Dermis blood vessel endothelial cell (primary cell): ENCODE results near the gene MRPL39. TPM values are rescaled to one million over a fixed set of nuclear protein-coding genes. Genes with fewer than 3 reads are reported as not detected.

Experiments used
- DNase-seq: peaks from one replicate; pipeline ENCODE4 v3.0.0; 2010
- total RNA-seq: library from RNA; depleted of rRNA; stranded (reverse); fragments of >200 nt; gene quantifications from 2 replicates; pipeline ENCODE4 v1.2.3, GENCODE V29; 2014

Gene MRPL39
- total RNA-seq, 1 donor from 2014 or later, result 32.7 TPM

DNA sequence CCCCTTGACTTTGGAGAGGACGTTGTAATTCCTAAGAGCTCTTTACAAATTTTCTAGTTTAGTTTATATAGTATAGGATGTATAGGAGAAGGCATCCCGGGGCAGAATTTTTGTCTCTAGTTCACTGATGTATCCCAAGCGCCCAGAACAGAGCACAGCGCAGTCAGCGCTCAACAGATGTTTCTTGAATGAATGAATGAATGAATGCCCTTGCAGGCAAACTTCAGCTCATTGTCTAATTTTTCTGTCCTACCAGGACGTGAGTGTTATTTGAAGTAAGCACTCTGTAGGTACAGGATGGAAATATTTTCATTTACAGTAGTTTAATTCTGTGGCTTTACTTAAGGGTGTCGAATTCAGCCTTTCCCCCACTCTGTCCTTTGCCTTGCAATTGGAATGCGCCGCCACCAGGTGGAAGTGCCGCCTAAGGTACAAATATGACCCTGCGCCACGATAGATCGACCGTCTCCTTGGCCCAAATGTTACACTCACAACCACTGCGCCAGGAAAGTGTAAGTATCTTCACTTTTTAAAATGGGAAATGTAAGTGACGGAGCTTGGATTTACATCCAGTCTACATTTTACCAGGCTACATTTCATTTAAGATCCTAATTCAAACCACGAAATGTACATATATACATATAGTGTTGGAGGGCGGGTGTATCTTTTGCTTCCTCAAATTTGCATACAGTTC is 910 bp upstream of the MRPL39 start:
- peak; percentile 90 for DNase-seq

- no peak for DNase-seq
Measured at GRCh38 chr21:25589887-25590286, 17.4 kb downstream of the MRPL39 start.

- no peak for DNase-seq
Measured at GRCh38 chr21:25586791-25587190, 20.5 kb downstream of the MRPL39 start.

DNA sequence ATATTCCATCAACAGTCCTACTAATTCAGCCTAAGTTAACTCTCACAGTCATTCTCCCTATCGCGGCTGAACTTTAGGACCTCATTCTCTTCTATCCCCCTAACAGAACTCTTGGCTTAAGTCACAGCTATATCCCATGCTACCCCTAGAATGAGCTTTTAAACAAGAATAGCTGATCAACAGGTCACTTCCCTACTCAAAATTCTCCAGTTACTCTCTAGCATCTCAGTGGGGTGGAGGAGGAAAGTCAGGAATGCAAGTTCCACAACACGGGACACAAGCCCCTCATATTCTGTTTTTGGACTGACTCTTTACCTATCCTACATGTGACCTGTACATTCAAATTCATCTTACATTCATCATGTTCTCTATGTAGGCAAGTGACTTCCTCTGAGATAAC is 21.0 kb downstream of the MRPL39 start:
- no peak for DNase-seq

GRCh38 chr21:25584833-25585676 is 22.2 kb downstream of the MRPL39 start:
- no peak for DNase-seq

DNA sequence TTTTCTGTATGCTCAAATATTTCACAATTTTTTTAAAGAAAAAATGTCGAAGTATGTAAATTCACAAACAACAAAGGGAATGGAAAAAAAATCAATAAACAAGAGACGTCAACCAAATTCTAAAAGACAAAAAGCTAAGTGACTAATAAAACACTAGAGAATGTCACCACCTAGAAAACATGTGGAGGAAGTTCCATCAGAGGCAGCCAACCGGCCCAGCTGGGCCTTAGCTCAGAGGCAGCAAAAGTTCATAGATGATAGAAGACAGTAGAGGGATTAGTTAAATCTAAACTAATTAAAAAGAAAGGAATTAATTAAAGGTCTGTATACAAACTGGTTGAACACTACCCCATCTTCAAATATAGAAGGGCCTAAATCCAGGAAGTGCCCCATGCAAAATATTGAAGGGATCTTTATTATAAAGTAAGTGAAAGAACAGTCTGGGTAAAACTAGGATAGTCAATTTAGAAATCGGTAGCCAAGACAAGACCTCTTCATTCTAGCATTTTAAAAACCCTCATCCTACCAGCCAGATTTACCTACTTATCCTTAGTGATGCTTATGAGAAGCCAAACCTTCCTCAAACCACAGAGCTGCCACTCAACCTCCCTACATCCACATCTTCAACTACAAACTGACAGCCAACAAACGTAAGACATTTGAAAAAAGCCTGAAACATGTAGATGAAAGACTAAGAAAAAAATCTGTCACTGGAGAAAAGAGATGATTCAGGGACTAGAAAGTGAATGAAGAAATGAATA is 23.7 kb downstream of the MRPL39 start:
- DNase-seq, result no peak

DNA sequence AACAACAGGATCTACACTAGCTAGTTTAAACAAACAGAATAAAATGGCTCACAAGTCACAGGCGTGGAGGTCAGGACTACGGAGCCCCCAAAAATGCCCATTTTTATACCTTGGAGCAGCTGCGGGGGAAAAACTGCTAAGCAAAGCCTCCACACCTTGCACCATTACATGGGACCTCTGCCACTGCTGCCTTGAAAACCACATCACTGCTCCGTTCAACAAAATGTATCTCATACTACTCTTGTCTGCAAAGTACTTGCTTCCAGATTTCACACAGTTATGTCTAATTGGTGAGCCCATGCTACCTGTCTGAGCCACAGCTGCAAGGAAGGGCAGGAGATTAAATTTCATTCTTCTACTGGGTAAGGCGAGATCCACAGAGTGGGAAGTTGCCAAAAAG is 24.4 kb downstream of the MRPL39 start:
- no peak for DNase-seq

GRCh38 chr21:25582164-25582790 is 25.0 kb downstream of the MRPL39 start:
- DNase-seq, result no peak

GRCh38 chr21:25581582-25581981 is 25.7 kb downstream of the MRPL39 start:
- no peak for DNase-seq

- no peak for DNase-seq
Measured at GRCh38 chr21:25580912-25581260, 26.4 kb downstream of the MRPL39 start.

- no peak for DNase-seq
Measured at GRCh38 chr21:25579226-25580013, 27.9 kb downstream of the MRPL39 start.

GRCh38 chr21:25578056-25578961 is 29.0 kb downstream of the MRPL39 start:
- DNase-seq, result no peak

DNA sequence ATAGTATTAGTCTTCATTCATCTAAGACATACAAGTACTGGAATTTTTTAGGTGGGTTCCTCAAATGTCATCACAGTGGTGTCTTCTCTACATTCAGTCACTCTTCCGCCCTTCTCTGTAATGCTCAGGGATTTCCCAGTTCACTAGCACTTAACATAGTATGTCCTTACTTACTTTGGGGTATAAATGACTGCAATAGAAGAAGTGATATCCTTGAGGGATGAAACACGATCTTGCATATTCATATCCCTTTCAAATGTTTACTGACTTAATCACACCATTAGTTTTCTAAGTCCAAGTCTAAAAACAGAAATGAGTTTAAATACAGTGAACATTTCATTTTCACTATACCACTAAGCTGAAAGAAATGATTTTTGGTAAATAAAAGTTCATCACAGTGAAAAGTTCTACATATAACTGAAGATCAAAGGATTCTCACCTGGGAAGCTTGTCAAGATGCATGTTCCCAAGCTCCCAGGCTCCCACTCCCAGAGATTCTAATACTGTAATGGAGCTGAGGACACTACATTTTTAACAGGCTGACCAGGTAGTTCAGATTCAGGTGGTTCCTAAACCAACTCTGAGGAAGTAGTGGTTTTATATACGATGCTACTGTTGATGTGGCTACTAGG is 29.7 kb downstream of the MRPL39 start:
- no peak for DNase-seq

DNA sequence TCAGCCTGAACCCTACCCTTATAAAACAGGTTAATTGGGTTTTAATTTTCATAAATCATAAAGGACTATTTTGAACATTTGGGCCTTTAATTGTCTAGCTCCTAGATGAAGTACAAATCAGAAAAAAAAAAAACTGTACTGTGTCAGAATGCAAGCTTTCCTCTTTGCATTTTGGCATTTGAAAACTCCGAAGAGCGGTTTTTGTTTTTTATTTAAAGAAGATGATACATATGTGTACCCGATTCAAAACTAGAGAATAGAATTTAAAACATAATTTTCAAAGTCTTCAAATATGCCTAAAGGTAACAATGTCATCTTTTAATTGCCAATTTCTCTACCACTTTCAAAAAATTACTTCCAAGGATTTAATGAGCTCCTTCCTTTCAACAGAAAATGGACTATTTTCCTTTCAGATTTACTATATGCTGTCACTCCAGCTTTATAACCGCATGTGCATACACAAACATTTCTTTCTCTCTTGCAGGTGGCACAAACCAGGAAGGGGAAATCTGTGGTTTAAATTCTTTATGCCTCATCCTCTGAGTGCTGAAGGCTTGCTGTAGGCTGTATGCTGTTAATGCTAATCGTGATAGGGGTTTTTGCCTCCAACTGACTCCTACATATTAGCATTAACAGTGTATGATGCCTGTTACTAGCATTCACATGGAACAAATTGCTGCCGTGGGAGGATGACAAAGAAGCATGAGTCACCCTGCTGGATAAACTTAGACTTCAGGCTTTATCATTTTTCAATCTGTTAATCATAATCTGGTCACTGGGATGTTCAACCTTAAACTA is 33.7 kb downstream of the MRPL39 start:
- peak; percentile 80 for DNase-seq

DNA sequence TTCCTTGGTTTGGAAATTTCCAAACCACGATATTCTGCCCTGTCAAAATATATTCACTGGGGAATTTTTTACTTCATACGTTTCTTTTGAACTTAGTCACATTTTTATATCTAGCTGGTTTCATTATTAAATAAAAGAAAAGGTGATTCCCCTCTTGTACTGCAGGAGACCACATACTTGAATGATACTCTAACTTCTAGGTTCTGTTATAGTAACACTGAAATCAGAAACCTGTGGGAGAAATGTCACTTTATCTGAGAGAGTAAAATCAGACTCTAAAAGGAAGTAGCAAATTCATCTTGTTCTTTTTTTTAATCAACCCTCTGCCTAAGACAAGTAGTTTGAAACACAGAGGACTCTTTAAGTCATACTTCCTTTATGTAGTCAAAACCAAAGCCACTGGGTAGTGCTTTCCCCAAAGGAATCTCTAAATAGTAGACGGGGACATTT is 34.4 kb downstream of the MRPL39 start:
- DNase-seq, result peak; percentile 6

DNA sequence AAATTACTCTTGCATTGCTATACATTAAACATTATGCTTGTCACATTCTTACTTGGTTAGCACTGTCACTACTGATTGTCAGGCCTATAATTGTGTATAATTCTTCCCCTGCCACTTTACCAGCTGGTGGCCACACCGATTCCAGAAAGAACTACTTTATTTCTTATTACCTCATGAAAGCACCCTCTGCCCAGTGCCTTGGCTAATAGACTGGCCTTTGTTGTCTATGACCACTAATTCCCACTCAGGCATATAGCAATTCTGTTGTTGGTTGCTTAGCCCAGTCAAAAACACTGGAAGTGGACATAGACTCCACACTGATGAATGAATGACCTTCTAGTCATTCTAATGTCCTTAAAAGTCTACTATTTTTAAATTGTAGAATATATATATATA is 35.6 kb downstream of the MRPL39 start:
- DNase-seq, result no peak

DNA sequence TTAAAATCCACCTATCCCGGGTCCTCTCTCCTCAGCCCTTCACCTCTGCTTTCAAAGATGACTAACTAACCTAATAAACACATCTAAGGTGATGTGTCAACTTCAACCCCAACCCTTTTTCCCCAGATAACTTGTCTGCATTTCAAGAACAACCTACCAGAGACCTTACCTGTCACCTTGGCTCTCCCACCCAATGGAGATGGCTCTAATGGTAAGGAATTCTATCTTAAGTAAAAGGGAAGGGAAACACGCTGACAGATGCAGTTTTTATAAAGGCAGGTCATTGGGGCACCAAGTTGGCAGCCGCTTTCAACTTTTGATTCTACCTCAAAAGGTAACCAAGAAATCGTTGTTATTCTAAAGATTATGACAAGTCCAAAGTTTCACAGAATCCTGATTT is 37.6 kb downstream of the MRPL39 start:
- DNase-seq, result no peak

GRCh38 chr21:25569084-25569483 is 38.2 kb downstream of the MRPL39 start:
- DNase-seq, result peak; percentile 12

- DNase-seq, result peak; percentile 90
Measured at GRCh38 chr21:25568246-25568645, 39.0 kb downstream of the MRPL39 start.

GRCh38 chr21:25567472-25567871 is 39.8 kb downstream of the MRPL39 start:
- DNase-seq, result peak; percentile 7
